H7 (cell line): ENCODE measurements around the gene FDXR. TPM values are rescaled to one million over a fixed set of nuclear protein-coding genes. Genes with fewer than 3 reads are reported as not detected.
A peak's percentile ranks its signal among the peaks of the same experiment; 100 is the strongest.
"Not testable (repeated sequence)": the region's sequence is repeated elsewhere in the genome, so short reads cannot be mapped to it uniquely, and the experiment has no call there.

Experiments used
- DNase-seq: peaks from one replicate; pipeline ENCODE4 v3.0.0; 2012
- H3K27me3 ChIP-seq: 2 replicates; pipeline ENCODE4 v1.6.0; 2011; ENCODE audit warnings: mild to moderate bottlenecking, low read length; ENCODE audit not compliant: control insufficient read depth, insufficient read depth
- H3K36me3 ChIP-seq: replicated peaks from 2 replicates; pipeline ENCODE4 v1.5.1; 2011; ENCODE audit warnings: low read length; ENCODE audit not compliant: control insufficient read depth, insufficient read depth
- H3K4me3 ChIP-seq: 2 replicates; pipeline ENCODE4 v1.5.1; 2011; ENCODE audit warnings: low read depth, mild to moderate bottlenecking, control low read depth, low read length, moderate library complexity; ENCODE audit not compliant: insufficient read depth
- total RNA-seq: library from RNA; depleted of rRNA; stranded (reverse); fragments of >200 nt; shearing (Covaris generic); gene quantifications from 2 replicates; pipeline ENCODE4 v1.2.3, GENCODE V29; 2014; rRNA removed

FDXR gene, protein sequence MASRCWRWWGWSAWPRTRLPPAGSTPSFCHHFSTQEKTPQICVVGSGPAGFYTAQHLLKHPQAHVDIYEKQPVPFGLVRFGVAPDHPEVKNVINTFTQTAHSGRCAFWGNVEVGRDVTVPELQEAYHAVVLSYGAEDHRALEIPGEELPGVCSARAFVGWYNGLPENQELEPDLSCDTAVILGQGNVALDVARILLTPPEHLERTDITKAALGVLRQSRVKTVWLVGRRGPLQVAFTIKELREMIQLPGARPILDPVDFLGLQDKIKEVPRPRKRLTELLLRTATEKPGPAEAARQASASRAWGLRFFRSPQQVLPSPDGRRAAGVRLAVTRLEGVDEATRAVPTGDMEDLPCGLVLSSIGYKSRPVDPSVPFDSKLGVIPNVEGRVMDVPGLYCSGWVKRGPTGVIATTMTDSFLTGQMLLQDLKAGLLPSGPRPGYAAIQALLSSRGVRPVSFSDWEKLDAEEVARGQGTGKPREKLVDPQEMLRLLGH
- 4.9 and 9.7 TPM in 2 replicates for total RNA-seq

DNA sequence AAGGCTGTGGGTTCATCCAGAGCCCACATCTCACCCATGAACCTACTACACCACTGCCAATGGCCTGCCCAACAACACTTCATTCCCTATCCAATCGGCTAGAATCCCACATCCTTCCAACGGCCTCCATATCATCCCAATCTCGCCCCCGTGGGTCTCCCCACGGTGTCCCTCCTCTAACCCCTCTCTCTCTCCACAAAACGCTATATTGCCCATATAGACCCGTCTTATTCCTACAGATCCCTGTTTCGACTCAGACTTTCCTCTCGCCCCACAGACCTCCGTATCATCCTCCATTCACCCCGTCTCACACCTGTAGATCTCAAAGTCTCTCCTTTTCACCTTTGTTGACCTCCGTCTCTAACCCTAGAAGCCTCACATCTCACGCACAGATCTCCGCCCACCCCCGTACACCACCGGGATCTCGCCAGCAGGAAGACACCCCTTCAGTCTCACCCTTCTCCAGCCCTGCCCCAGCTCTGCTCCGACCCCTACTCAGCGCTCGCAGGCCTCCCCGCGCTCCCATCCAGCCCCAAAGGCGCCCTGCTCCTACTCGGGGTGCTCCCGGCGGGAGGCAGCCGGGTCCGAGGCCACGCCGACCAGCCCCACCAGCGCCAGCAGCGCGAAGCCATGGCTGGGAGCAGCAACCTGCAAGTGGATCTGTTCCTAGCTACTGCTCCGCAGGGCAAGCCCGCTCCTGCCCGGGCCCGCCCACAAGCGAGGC lies at the start of gene FDXR:
FDXR (minus strand) TSS at position 682 of the 724 bp plus-strand sequence; CDS start at position 632, 50 bp downstream.
- DNase-seq: no peak
- Histone ChIP-seq H3K27me3 (peaks cover 9% of the 10 kb centered on the region), H3K36me3 (no peaks in the 10 kb centered on the region; the same call in none of the 2 replicates), H3K4me3 (peak within 1 kb of the TSS; percentile 73)

DNA sequence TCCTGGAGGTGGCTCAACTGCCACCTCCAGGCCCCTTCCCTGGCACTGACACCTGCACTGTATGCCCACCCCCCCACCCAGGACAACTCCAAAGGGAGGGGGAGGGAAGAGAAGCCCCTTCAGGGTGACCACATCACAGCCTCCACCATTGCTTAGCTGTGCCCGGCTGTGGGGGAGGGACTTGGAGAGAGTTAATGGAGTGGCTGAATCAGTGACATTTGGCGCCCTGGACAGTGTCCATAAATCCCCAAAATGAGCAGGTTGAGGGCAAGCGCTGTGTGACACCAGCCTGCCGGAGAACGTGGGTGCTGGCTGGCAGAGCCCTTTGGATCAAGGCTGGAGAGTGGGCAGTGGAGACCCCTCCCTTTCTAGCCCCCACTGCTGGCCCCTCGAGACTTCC lies 49.4 kb upstream of the FDXR start:
- no peak overlapping the region for H3K4me3 ChIP-seq
- H3K36me3 ChIP-seq: no peaks in the 10 kb centered on the region
- H3K27me3 ChIP-seq: peaks cover 54% of the 10 kb centered on the region
- DNase-seq: no peak

DNA sequence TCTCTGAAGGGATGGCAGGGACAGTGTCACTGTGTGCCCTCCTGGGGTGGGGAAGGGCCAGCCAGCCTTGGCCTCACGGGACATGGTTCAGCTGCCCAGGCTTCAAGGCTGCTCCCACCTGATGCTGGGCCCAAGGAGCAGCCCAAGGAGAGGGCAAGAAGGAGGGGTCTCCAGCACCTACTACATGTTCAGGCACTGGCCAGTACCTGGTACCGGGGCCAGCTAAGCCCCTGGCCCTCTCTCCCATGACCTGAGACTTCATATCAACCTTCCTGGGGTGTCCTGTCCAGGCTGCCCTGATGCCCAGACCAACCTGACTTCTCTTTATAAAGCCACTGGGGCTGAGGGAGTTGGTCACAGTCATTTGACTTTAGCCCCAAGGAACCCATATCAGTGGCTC lies 49.0 kb upstream of the FDXR start:
- no peak for DNase-seq
- H3K4me3 ChIP-seq: no peak overlapping the region
- peaks cover 50% of the 10 kb centered on the region for H3K27me3 ChIP-seq
- no peaks in the 10 kb centered on the region for H3K36me3 ChIP-seq

DNA sequence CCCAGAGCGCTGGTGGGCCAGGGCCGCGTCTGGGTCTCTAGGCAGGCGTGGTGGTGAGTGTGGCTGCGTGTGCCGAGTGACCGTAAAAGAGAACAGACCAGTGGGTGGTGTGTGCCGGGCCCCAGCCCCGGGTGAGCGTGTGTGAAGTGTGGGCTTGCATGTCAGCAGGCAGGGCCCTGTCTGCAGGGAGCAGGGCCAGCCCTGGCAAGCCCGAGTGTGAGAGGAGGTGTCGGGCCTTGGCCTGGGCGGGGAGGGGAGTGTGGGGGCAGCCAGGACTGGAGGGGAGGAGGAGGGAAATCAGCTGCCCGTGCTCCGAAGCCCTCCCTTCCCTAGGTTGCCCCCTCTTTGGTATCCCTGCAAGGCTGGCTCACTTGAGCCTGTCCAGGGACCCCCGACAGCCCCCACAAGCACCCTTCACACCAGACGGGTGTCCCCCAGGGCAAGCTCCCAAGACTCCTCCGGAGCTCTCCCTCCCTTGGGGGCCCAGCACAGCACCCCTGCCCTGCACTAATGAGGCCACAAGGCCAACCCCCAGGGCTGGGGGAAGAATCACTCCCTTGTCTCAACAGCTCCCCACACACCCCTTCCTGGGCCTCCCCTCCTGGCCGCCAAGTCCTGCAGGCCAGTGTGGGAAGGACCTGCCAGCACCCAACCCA lies 48.4 kb upstream of the FDXR start:
- Histone ChIP-seq H3K4me3 (no peak overlapping the region), H3K27me3 (peaks cover 47% of the 10 kb centered on the region), H3K36me3 (no peaks in the 10 kb centered on the region)
- peak; percentile 77 for DNase-seq

DNA sequence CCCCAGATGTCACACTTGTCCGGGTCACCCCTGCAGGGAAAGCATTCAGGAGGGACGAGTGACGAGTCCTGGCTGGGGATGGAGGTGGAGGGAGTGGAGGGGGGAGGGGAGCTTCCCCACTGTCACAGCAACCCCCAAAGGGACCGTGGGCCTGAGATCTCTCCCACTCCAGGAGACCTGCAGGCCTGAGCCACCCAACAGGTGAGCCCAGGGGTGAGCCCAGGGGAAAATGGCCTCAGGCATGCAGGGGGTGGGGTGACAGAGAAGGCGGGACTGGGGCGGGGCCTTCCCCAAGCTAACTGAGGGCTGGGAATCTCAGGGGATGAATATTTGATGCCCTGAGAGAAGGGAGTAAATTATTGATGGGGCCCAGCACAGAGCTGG lies 47.8 kb upstream of the FDXR start:
- no peaks in the 10 kb centered on the region for H3K36me3 ChIP-seq
- H3K27me3 ChIP-seq: peaks cover 43% of the 10 kb centered on the region
- peak; percentile 90 for DNase-seq
- no peak overlapping the region for H3K4me3 ChIP-seq

DNA sequence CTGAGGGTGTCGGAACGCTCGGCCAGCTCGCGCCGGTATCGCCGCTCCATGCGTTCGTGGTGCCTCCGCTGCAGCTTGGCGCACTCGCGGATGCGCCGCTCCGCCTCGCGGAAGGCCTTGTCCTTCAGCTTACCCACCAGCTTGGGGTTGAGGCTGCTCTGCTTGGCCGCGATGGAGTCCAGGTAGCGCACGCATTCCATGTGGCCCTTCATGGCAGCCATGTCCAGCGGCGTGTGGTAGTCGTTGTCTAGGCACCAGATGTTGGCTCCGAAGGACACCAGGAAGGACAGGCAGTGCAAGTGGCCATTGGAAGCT lies 47.5 kb upstream of the FDXR start:
- no peak for DNase-seq
- Histone ChIP-seq H3K27me3 (peaks cover 40% of the 10 kb centered on the region), H3K4me3 (no peak overlapping the region), H3K36me3 (no peaks in the 10 kb centered on the region)

DNA sequence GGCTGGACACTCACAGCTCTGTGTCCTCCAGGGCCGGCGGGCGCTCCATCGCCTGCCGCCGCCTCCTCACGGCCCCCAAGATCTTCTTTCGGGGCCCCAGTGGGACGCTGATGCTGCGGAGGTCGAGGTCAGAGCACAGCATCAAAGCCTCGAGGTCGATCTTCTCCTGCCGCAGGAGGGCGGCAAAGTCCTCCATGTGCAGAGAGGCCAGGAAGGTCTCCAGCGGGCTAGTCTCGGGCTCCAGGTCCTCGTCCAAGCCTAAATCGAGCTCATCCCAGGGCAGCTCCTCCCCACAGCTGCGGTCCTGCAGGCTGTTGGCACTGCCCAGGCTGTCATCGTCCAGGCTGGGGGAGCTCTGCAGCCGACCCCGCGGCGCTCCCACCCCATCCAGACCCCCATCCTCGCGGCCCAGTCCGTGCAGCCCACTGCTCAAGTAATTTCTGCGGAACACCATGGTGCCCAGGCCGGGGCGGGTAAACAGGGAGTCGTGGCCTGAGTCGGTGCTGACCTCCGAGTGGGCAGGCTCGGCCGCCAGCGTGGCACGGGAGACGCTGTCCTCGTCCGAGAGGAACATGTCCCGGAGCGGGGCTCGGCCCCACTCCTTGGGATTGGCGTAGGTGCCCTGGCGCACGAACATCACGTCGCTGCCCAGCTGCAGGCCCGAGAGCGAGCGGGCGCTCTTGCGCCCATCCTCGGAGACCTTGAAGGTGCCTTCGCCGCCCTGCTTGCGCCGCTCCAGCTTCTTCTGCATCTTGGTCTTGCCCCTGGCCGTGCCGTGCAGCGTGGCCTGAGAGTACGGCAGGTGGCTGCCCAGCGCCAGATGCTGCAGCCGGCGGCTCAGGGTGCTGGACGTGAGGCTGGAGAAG lies 46.9 kb upstream of the FDXR start:
- DNase-seq: peak; percentile 88
- H3K4me3 ChIP-seq: no peak overlapping the region
- H3K27me3 ChIP-seq: peaks cover 34% of the 10 kb centered on the region
- H3K36me3 ChIP-seq: no peaks in the 10 kb centered on the region

DNA sequence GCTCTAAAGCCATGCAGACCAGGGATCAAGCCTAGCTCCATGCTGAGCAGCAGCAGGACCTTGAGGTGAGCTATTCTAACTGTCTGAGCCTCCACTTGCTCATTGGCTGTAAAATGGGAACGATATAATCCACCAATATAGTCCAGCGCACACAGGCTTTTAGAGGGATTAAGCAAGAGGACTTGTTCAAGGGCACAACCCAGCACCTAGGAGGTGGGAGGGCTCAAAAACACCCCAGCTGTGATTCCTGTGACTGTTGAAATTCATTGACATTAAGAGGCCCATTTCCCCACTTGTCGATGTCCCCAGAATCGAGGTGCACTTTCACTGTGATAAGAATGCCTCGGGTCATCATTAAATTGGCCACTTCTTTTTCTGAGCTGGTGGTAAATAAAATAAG lies 46.1 kb upstream of the FDXR start:
- no peak overlapping the region for H3K4me3 ChIP-seq
- DNase-seq: no peak
- H3K27me3 ChIP-seq: peaks cover 26% of the 10 kb centered on the region
- no peaks in the 10 kb centered on the region for H3K36me3 ChIP-seq

DNA sequence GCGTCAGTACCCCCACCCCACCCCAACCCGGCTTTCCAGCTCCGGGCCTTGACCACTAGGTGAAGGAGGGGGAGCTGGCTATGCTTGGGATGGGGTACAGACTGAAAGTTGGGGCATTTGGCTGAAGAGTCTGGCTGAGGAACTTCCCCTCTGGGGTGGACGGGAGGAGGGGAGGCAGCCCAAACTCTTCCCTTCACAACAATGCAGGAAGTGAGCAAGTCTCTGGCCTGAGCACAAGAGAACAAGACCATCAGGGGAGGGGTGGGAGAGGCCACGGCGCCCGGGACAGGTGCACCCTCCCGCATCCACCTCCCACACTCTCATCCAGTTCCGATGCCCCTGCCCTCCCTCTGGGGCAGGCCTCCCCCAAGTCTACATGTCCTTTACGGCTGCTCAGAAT lies 44.6 kb upstream of the FDXR start:
- Histone ChIP-seq H3K4me3 (no peak overlapping the region), H3K36me3 (no peaks in the 10 kb centered on the region), H3K27me3 (peaks cover 12% of the 10 kb centered on the region)
- DNase-seq: no peak

DNA sequence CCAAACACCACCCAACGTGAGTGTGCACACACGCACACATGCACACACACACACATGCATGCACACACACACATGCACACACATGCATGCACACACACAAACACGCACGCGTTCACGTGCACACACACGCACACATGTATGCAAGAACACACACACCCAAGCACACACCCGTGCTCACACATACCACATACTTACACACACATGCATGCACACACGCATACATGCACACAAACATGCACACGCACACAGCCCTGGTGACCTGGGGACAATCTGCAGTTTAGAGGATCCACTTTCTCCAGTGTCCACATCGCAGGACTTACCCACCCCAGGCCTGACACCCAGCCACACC lies 44.0 kb upstream of the FDXR start:
- Histone ChIP-seq H3K4me3 (no peak overlapping the region), H3K27me3 (peaks cover 7% of the 10 kb centered on the region), H3K36me3 (no peaks in the 10 kb centered on the region)
- no peak for DNase-seq

DNA sequence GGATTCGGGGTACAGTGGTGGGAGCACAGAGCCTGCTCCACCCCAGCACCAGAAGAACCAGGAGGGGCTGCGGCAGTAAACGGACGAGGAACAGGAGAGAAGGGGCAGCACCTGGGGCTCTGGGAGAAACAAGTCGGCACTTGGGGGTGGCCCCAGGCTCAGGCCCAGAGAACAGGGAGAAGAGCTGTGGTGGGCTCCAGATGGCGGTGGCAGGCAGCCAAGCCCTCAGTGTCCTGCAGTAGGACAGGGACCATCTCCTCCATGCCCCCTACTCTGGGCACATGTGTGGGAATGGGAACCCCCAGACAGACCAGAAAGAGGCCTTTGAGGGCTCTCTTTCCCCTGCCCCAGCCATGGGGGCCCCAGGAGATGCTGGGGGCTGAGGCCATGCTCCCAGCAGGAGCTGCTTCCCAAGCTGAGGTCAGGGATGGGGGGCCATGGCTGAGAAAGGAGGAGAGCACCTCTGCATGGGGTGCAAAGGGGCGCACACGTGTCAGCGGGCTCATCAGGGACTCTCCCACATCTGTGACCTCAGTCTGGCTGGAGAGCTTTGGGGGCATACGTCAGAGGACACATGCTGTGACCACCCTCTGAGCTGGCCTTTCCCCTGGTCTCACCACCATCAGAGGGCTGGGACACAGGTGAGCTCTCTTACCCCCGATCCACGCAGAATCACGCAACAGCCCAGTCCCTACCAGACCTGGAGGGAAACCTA lies 43.5 kb upstream of the FDXR start:
- H3K4me3 ChIP-seq: no peak overlapping the region
- no peaks in the 10 kb centered on the region for H3K36me3 ChIP-seq
- peaks cover 4% of the 10 kb centered on the region for H3K27me3 ChIP-seq
- DNase-seq: no peak

DNA sequence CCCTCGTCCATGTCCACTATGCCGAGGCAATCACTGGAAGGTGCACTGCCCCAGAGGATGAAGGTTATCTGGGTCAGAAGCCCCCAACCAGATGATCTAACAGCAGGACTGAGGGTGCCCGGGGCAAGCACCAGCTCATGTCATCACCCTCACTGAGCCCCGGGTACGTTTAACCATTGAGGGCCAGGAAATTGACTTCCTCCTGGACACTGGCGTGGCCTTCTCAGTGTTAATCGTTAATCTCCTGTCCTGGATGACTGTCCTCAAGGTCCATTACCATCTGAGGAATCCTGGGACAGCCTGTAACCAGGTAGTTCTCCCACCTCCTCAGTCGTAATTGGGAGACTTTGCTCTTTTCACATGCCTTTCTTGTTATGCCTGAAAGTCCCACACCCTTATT lies 38.6 kb upstream of the FDXR start:
- not testable (repeated sequence) for DNase-seq, H3K27me3 ChIP-seq, H3K36me3 ChIP-seq, H3K4me3 ChIP-seq

DNA sequence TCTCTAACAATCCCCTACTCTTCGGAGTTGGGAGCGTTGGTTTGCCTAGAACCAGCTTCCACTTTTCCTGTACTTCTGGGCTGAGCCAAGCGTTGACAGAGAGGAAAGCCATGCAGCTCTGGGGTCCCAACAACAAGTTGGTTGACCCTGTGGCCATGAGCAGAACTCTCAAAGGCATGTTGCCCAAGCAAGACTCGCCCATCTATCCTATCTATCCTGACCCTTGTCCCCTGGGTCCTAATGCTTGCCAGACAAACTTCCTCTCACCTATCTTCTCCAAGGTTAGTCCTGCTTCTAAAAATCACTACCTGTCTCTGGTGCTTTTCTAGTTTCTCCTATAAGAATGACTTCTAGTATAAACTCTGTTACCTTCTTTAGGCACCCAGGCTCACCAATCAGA lies 36.3 kb upstream of the FDXR start:
- DNase-seq, H3K4me3 ChIP-seq, H3K36me3 ChIP-seq, H3K27me3 ChIP-seq: not testable (repeated sequence)

DNA sequence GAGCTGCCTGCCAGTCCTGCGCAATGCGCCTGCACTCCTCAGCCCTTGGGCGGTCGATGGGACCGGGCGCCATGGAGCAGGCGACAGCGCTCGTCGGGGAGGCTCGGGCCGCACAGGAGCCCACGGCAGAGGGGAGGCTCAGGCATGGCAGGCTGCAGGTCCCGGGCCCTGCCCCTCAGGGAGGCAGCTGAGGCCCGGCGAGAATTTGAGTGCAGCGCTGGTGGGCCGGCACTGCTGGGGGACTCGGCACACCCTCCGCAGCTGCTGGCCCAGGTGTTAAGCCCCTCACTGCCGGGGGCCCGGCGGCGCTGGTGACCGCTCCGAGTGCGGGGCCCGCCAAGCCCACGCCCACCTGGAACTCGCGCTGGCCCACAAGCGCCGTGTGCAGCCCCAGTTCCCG lies 34.2 kb upstream of the FDXR start:
- H3K27me3 ChIP-seq: no peaks in the 10 kb centered on the region; the same call in 1 of the 2 replicates
- no peaks in the 10 kb centered on the region for H3K36me3 ChIP-seq

More for the DNA sequence above, 34.2 kb upstream of the FDXR start:
- DNase-seq: no peak
- no peak overlapping the region for H3K4me3 ChIP-seq
